ENCODE results near the gene NOSIP.
A peak's percentile ranks its signal among the peaks of the same experiment; 100 is the strongest.
"Not testable (repeated sequence)": the region's sequence is repeated elsewhere in the genome, so short reads cannot be mapped to it uniquely, and the experiment has no call there.

NOSIP gene

GRCh38 chr19:49580264-49581006, at the start of gene NOSIP:
NOSIP (minus strand) TSS chr19:49580556; CDS start chr19:49560691, 19,865 bp downstream.
- peak; percentile 93 for DNase-seq

- no peak for DNase-seq
Measured at GRCh38 chr19:49629659-49630058, 49.3 kb upstream of the NOSIP start.

GRCh38 chr19:49626226-49626625, 45.9 kb upstream of the NOSIP start:
- no peak for DNase-seq

GRCh38 chr19:49624967-49625910, 44.9 kb upstream of the NOSIP start:
- DNase-seq: no peak

GRCh38 chr19:49617860-49618259, 37.5 kb upstream of the NOSIP start:
- DNase-seq: not testable (repeated sequence)

GRCh38 chr19:49616945-49617344, 36.6 kb upstream of the NOSIP start:
- no peak for DNase-seq

GRCh38 chr19:49616532-49616931, 36.2 kb upstream of the NOSIP start:
- DNase-seq: no peak

- DNase-seq: no peak
Measured at GRCh38 chr19:49615861-49616260, 35.5 kb upstream of the NOSIP start.

- DNase-seq: no peak
Measured at GRCh38 chr19:49614096-49614833, 33.9 kb upstream of the NOSIP start.

- DNase-seq: no peak
Measured at GRCh38 chr19:49613374-49613773, 33.0 kb upstream of the NOSIP start.

- DNase-seq: no peak
Measured at GRCh38 chr19:49609499-49610092, 29.2 kb upstream of the NOSIP start.

GRCh38 chr19:49605605-49606004, 25.2 kb upstream of the NOSIP start:
- DNase-seq: no peak

GRCh38 chr19:49602806-49603205, 22.4 kb upstream of the NOSIP start:
- DNase-seq: no peak

- no peak for DNase-seq
Measured at GRCh38 chr19:49601482-49602038, 21.2 kb upstream of the NOSIP start.

- no peak for DNase-seq
Measured at GRCh38 chr19:49599378-49600295, 19.3 kb upstream of the NOSIP start.

GRCh38 chr19:49597703-49597974, 17.3 kb upstream of the NOSIP start:
- DNase-seq: no peak

- no peak for DNase-seq
Measured at GRCh38 chr19:49596954-49597702, 16.8 kb upstream of the NOSIP start.

- no peak for DNase-seq
Measured at GRCh38 chr19:49596407-49596806, 16.1 kb upstream of the NOSIP start.

GRCh38 chr19:49595819-49596404, 15.6 kb upstream of the NOSIP start:
- DNase-seq: no peak

Measured in activated CD4-positive, CD25-positive, alpha-beta regulatory T cell treated with anti-CD3 and anti-CD28 coated beads, Interleukin-2, amount 50 U/mL, for 72 hours (primary cell).